ENCODE measurements around the gene SAMHD1.
"Not testable (repeated sequence)": the region's sequence is repeated elsewhere in the genome, so short reads cannot be mapped to it uniquely, and the experiment has no call there.

The SAMHD1 gene

DNA sequence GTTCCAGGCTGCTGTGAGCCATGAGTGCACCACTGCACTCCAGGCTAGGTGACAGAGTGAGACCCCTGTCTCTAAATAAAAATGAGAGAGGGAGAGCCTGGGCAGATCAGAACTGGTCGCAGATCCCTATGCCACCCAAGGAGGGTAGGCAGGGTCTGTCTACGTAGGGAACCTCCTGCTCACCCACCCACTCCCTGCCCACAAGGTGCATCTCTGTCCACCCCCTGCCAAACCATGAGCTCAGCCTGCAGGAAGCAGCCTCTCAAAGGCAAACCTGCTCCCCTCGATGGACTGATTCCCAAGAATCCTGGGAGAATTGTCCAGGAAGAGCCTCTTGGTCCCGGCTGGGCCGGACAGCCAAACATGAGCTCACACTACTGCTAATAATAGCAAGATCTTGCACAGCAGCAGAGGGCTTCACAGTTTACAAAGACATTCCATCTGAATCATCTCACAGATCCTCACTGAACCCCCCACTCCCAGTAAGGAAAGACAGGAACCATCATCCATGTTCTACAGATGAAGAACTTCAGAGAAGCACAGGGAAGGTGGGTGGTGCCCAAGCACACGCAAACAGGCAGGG is 103.3 kb downstream of the SAMHD1 start:
- TF ChIP-seq ZFX (IDR thresholded peaks at IDR 0.05; ENCODE audit: borderline replicate concordance), result no peak
- TF ChIP-seq, protein P1, sequence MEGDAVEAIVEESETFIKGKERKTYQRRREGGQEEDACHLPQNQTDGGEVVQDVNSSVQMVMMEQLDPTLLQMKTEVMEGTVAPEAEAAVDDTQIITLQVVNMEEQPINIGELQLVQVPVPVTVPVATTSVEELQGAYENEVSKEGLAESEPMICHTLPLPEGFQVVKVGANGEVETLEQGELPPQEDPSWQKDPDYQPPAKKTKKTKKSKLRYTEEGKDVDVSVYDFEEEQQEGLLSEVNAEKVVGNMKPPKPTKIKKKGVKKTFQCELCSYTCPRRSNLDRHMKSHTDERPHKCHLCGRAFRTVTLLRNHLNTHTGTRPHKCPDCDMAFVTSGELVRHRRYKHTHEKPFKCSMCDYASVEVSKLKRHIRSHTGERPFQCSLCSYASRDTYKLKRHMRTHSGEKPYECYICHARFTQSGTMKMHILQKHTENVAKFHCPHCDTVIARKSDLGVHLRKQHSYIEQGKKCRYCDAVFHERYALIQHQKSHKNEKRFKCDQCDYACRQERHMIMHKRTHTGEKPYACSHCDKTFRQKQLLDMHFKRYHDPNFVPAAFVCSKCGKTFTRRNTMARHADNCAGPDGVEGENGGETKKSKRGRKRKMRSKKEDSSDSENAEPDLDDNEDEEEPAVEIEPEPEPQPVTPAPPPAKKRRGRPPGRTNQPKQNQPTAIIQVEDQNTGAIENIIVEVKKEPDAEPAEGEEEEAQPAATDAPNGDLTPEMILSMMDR (IDR thresholded peaks at IDR 0.05), result no peak
- 0 out of 2 replicates have a peak overlapping the region, but pooled peaks have one; percentile 52 for H3K27ac ChIP-seq

DNA sequence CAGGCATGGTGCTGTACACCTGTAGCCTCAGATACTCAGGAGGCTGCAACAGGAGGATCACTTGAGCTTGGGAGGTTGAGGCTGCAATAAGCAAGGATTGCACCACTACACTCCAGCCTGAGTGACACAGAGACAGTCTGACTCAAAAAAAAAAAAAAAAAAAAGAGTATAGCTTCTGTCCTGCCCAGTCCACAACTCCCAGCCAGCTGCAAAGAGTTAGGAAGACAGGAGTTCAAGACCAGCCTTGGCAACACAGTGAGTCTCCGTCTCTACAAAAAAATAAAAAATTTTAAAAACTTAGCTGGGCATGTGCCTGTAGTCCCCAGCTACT is 103.8 kb downstream of the SAMHD1 start:
- TF ChIP-seq, protein P1 (IDR thresholded peaks at IDR 0.05), result no peak
- TF ChIP-seq ZFX (IDR thresholded peaks at IDR 0.05; ENCODE audit: borderline replicate concordance), result no peak
- peak overlapping the region; percentile 52 for H3K27ac ChIP-seq

DNA sequence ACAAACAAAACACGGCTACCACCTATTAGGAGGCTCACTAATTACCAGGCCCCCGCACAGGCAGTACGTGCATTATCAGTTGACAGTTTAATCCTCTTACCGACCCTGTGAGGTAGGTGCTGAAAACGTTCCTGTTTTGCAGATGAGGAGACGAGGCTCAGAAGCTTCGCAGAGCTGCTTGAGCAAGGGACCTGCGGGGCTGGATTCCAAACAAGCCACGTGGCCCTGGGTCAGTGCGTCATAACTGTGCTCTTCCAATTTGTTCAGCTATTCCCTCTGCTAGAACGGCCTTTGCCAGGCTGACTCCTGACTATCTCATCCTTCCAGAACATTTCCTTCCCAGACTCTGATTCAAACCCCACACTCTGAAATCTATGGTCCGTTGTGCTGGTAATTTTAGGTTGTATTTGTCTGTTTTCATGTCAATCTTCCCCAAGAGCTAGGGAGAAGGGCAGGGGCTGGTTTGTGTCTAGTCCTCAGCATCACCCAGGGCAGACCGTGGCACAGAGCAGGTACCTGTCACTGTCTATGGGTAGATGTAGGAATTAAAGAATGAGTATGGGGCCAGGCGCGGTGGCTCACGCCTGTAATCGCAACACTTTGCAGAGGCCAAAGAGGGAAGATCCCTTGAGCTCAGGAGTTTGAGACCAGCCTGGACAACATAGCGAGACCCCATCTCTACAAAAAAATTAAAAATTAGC is 104.3 kb downstream of the SAMHD1 start:
- H3K27ac ChIP-seq, result peak overlapping the region; percentile 52
- TF ChIP-seq, protein P1 (IDR thresholded peaks at IDR 0.05), result no peak
- no peak for TF ChIP-seq ZFX (IDR thresholded peaks at IDR 0.05; ENCODE audit: borderline replicate concordance)

DNA sequence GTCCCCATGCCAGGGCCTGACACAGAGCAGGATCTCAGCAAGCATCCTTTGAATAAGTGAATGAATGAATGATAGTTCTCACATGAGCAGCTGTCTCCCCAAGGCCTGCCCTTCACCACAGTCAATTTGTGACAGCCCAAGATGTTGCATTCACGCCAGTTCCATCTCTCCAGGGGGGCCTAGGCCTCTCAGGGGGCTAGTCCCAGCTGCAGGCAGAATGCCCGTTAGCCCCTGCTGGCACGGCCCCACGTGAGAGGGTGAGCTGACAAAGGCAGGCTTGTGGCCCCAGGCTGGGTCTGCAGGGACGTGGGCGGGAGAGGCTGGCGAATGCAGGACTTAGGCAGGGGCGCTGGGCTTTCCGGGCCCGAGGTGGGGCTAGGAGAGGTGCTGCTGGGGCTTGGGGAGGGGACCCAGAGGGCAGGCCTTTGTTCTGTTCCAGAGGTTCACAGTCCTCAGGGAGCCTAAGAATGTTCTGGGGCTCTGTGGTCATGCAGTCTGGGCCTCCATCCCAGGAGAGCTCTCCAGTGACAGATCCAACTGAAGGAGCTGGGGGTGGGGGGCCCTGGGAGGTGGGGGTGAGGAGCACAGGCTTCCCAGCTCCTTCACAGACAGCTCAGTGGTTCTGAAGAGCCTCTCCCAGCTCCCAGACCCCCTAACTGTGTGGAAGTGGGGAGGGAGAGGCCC is 106.1 kb downstream of the SAMHD1 start:
- H3K27ac ChIP-seq, result no peak overlapping the region
- TF ChIP-seq ZFX (IDR thresholded peaks at IDR 0.05; ENCODE audit: borderline replicate concordance), result no peak

DNA sequence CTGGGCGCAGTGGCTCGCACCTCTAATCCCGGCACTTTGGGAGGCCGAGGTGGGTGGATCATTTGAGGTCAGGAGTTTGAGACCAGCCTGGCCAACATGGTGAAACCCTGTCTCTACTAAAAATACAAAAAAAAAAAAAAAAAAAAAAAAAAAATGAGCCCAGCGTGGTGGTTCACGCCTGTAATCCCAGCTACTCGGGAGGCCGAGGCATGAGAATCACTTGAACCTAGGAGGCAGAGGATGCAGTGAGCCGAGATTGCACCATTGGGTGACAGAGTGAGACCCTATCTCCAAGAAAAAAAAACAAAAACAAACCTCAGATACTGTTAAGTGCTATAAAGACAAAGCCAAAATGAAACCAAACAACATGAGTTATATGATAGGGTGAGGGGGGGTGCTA is 110.5 kb downstream of the SAMHD1 start:
- not testable (repeated sequence) for H3K27ac ChIP-seq
